AG09319 (cell line): ENCODE results near the gene ACTR1B.

ENCODE experiments used
- DNase-seq: peaks from one replicate; pipeline ENCODE4 v3.0.0-alpha.2; 2010; ENCODE audit warnings: low read depth; ENCODE audit errors: extremely low read depth
- CTCF ChIP-seq: IDR thresholded peaks from 2 replicates; pipeline ENCODE4 v1.5.1; 2011; ENCODE audit warnings: low read depth, mild to moderate bottlenecking, inconsistent platforms, low read length, moderate library complexity

The ACTR1B gene

GRCh38 chr2:97706708-97707345, 43.0 kb upstream of the ACTR1B start:
- TF ChIP-seq CTCF: no peak
- DNase-seq: no peak

GRCh38 chr2:97706112-97706511, 42.3 kb upstream of the ACTR1B start:
- DNase-seq: no peak
- no peak for TF ChIP-seq CTCF

- DNase-seq: no peak
- TF ChIP-seq CTCF: no peak
Observed at GRCh38 chr2:97704989-97705388, 41.1 kb upstream of the ACTR1B start.

DNA sequence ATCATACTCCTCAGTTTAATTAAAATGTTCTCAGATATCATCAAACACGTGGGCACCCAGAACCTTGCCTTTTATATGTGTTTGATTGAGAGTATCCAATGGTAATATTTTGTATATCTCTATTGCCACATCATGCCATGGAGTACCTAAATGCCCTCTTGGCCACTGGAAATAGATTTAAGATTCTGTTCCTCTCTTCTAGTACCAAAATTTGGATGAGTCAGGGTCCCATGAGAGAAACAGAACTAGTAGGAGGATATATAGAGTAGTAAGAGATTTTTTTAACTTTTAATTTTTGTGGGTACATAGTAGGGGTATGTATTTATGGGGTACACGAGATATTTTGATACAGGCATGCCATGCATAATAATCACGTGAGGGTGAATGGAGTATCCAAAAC, 39.9 kb upstream of the ACTR1B start:
- no peak for DNase-seq
- no peak for TF ChIP-seq CTCF

- TF ChIP-seq CTCF: no peak
Observed at GRCh38 chr2:97702731-97703470, 39.1 kb upstream of the ACTR1B start.

GRCh38 chr2:97701851-97702465, 38.1 kb upstream of the ACTR1B start:
- no peak for TF ChIP-seq CTCF
- no peak for DNase-seq

More at GRCh38 chr2:97702731-97703470, 39.1 kb upstream of the ACTR1B start:
- DNase-seq: no peak

DNA sequence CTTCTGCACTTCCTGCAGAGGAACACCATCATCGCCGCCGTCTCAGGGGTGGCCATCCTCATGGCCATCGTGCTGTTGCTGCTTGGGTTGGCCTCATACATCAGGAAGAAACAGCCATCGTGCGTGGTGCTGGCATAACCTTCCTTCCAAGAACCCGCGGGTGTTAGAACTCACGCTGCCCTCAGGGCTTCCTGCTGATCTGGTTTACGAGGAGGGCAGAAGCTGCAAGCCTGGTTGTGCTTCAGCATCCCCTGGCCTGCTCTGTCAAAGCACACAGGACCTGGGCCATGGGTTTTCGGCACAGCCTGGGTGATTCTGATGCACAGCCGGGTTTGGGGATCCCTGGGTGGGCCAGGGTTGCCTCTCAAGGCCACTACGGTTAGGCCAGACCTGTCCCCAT, 37.3 kb upstream of the ACTR1B start:
- DNase-seq: no peak
- no peak for TF ChIP-seq CTCF
